HepG2 (cell line): ENCODE measurements around the gene CLEC18A. TPM values are rescaled to one million over a fixed set of nuclear protein-coding genes. Genes with fewer than 3 reads are reported as not detected.

Experiments used
- ATAC-seq: fragments of 200-7000 bp; cut with Tn5 transposase; 3 replicates; pipeline ENCODE4 v1.9.1; 2020; ENCODE audit warnings: mild to moderate bottlenecking, moderate library complexity
- BruUV-seq: library from RNA; stranded (reverse); fragments of 400-500 nt; replicated peaks from 2 replicates; lab custom pipeline; 2021; lab: Mats Ljungman, UMichigan
- CTCF ChIA-PET: fragments of 300-600 bp; formaldehyde crosslinking; extraction: SDS; loops from one replicate; lab custom pipeline; 2021; ENCODE audit warnings: low total read pairs, inconsistent platforms, low intra/inter-chr PET ratio; lab: Yijun Ruan, JAX
- POLR2A ChIA-PET: fragments of 350-600 bp; sonication (Branson Sonifier 250); formaldehyde crosslinking; loops from one replicate; lab custom pipeline; 2020; ENCODE audit warnings: antibody characterized with exemption, inconsistent platforms; lab: Yijun Ruan, JAX
- DNase-seq: peaks from one replicate; pipeline ENCODE4 v3.0.0-alpha.2; 2015; ENCODE audit warnings: low spot score
- FAIRE-seq: peaks from 3 replicates; lab custom pipeline; 2011; peaks lifted over from hg19 to GRCh38; lab: Jason Lieb, UNC
- H2AFZ ChIP-seq: one replicate; pipeline ENCODE4 v1.6.1; 2011; ENCODE audit warnings: low read length, inconsistent platforms
- H3K27ac ChIP-seq: fragments of 300-600 bp; 3 replicates; pipeline ENCODE4 v1.8.0; 2011; ENCODE audit warnings: mixed run types, mild to moderate bottlenecking, mixed read lengths, low read length, inconsistent platforms; ENCODE audit not compliant: insufficient read depth; ENCODE audit errors: extremely low read length
- H3K27me3 ChIP-seq, 2 experiments: fragments of 200-600 bp in 1 of 2; 2 replicates in 1 of 2; 3 replicates in 1 of 2; pipeline versions ENCODE4 v1.6.0 to v1.8.0; 2011; ENCODE audit warnings: low read length in 2 of 2, mild to moderate bottlenecking in 2 of 2, moderate library complexity in 2 of 2, inconsistent platforms in 1 of 2; ENCODE audit not compliant: insufficient read depth in 2 of 2, control insufficient read depth in 1 of 2
- H3K36me3 ChIP-seq, 2 experiments: fragments of 200-600 bp in 1 of 2; replicated peaks in 1 of 2; 2 replicates in 1 of 2; 3 replicates in 1 of 2; pipeline versions ENCODE4 v1.5.1 to v1.8.0; 2011; ENCODE audit warnings: low read length in 2 of 2, inconsistent platforms in 1 of 2; ENCODE audit not compliant: insufficient read depth in 2 of 2, control insufficient read depth in 1 of 2
- H3K4me1 ChIP-seq: 2 replicates; pipeline ENCODE4 v1.5.1; 2012; ENCODE audit warnings: low read length, inconsistent platforms; ENCODE audit not compliant: insufficient read depth
- H3K4me2 ChIP-seq: 2 replicates; pipeline ENCODE4 v1.6.0; 2011; ENCODE audit warnings: low read depth, low read length, inconsistent platforms
- H3K4me3 ChIP-seq, 3 experiments: fragments of 200-600 bp in 1 of 3; sonication (generic), shearing (Covaris generic) in 1 of 3; replicated peaks in 1 of 3; 2 replicates each; pipeline ENCODE4 v1.5.1; 2011 to 2016; ENCODE audit warnings: low read length in 3 of 3, inconsistent platforms in 2 of 3, low read depth in 2 of 3, mild to moderate bottlenecking in 2 of 3, control low read depth in 1 of 3, mixed read lengths in 1 of 3; ENCODE audit not compliant: insufficient read depth in 1 of 3
- H3K79me2 ChIP-seq: one replicate; pipeline ENCODE4 v1.6.1; 2011; ENCODE audit warnings: low read length, inconsistent platforms; ENCODE audit not compliant: insufficient read depth
- H3K9ac ChIP-seq: 2 replicates; pipeline ENCODE4 v1.6.0; 2011; ENCODE audit warnings: mild to moderate bottlenecking, low read depth, low read length, inconsistent platforms; ENCODE audit not compliant: insufficient read depth
- H3K9me3 ChIP-seq: 2 replicates; pipeline ENCODE4 v1.5.1; 2012; ENCODE audit warnings: mild to moderate bottlenecking, low read length
- H4K20me1 ChIP-seq: 2 replicates; pipeline ENCODE4 v1.6.0; 2011; ENCODE audit warnings: inconsistent platforms, mild to moderate bottlenecking, low read length, moderate library complexity; ENCODE audit not compliant: insufficient read depth
- ELF3 ChIP-seq: IDR thresholded peaks from 2 replicates; pipeline ENCODE4 v1.6.1; 2016; ENCODE audit warnings: missing genetic modification reagents, missing compliant biosample characterization
- HOXA5 ChIP-seq: sonication (generic); formaldehyde crosslinking; IDR thresholded peaks from 2 replicates; pipeline ENCODE4 v1.4.0; 2020; ENCODE audit warnings: missing genetic modification reagents
- NFE2 ChIP-seq: sonication (generic); formaldehyde crosslinking; IDR thresholded peaks from 2 replicates; pipeline ENCODE4 v1.4.0; 2020; ENCODE audit warnings: missing genetic modification reagents
- PITX1 ChIP-seq: sonication (generic); formaldehyde crosslinking; IDR thresholded peaks from 2 replicates; pipeline ENCODE4 v1.5.1; 2020; ENCODE audit warnings: mild to moderate bottlenecking, missing genetic modification reagents
- RARA ChIP-seq: IDR thresholded peaks from 2 replicates; pipeline ENCODE4 v1.6.1; 2016; ENCODE audit warnings: missing genetic modification reagents, missing compliant biosample characterization
- RXRB ChIP-seq: IDR thresholded peaks from 2 replicates; pipeline ENCODE4 v1.6.1; 2016; ENCODE audit warnings: borderline replicate concordance, missing genetic modification reagents, missing compliant biosample characterization
- SETDB1 ChIP-seq: sonication (generic); formaldehyde crosslinking; IDR thresholded peaks from 2 replicates; pipeline ENCODE4 v1.5.1; 2020; ENCODE audit warnings: missing genetic modification reagents, mild to moderate bottlenecking, borderline replicate concordance
- SMC3 ChIP-seq: IDR thresholded peaks from 2 replicates; pipeline ENCODE4 v1.6.1; 2011; ENCODE audit warnings: low read length, improper control_type of control experiment
- THAP11 ChIP-seq: IDR thresholded peaks from 2 replicates; pipeline ENCODE4 v1.6.1; 2016; ENCODE audit warnings: missing biosample characterization, missing genetic modification reagents
- ZNF337 ChIP-seq: sonication (generic); formaldehyde crosslinking; IDR thresholded peaks from 2 replicates; pipeline ENCODE4 v1.5.1; 2020; ENCODE audit warnings: missing genetic modification reagents, low read depth, mild to moderate bottlenecking, borderline replicate concordance
- ZSCAN25 ChIP-seq: sonication (generic); formaldehyde crosslinking; IDR thresholded peaks from 2 replicates; pipeline ENCODE4 v1.8.0; 2022; ENCODE audit warnings: mild to moderate bottlenecking, missing genetic modification reagents
- WGBS: methylation state at CpG from one replicate; pipeline ENCODE4 v1.1.6; 2017; ENCODE audit warnings: low lambda C conversion rate; 5-methylcytosine and 5-hydroxymethylcytosine counted together
- in situ Hi-C: cut with HindIII; loops from 2 replicates; pipeline ENCODE4 v1.10.0; 2017; ENCODE audit warnings: low pct_unique_long_range_greater_than_20kb; ENCODE audit not compliant: extremely low pct_ligation_motif_present
- intact Hi-C: fragments of 100-400 bp; cut with micrococcal nuclease; formaldehyde crosslinking; loops from one replicate; pipeline ENCODE4 v1.10.0; 2022; ENCODE audit not compliant: unreplicated experiment
- polyA plus RNA-seq, 8 experiments: library from polyadenylated mRNA; depleted of rRNA in 3 of 8; stranded (reverse) in 7 of 8; unstranded in 1 of 8; fragments of >200 nt; fragmentation: Illumina TruSeq in 4 of 8; extraction: Trizol in 4 of 8; gene quantifications; 2 replicates each; pipeline versions ENCODE4 v1.2.1 to v1.2.3, GENCODE V29; 2011 to 2016; ENCODE audit warnings: low read depth in 4 of 8, missing spikeins in 1 of 8, mixed read lengths in 1 of 8; ENCODE audit not compliant: insufficient read depth in 1 of 8
- total RNA-seq, 5 experiments: library from RNA; depleted of rRNA; stranded (reverse); fragments of >200 nt; fragmentation: Illumina TruSeq; extraction: Trizol; gene quantifications; 2 replicates each; pipeline ENCODE4 v1.2.3, GENCODE V29; 2016; ENCODE audit warnings: low read depth in 1 of 5
- TF ChIP-seq, protein P1 (sequence below): sonication (generic); formaldehyde crosslinking; IDR thresholded peaks from 2 replicates; pipeline ENCODE4 v1.4.0; 2020; ENCODE audit warnings: missing genetic modification reagents
- TF ChIP-seq, protein P2 (sequence below): sonication (generic); formaldehyde crosslinking; IDR thresholded peaks from 2 replicates; pipeline ENCODE4 v1.5.1; 2020; ENCODE audit warnings: mild to moderate bottlenecking, moderate library complexity, missing genetic modification reagents
- TF ChIP-seq, protein P3 (sequence below): sonication (generic); formaldehyde crosslinking; IDR thresholded peaks from 2 replicates; pipeline ENCODE4 v1.4.0; 2020; ENCODE audit warnings: missing genetic modification reagents, borderline replicate concordance
- TF ChIP-seq, protein P4 (sequence below): sonication (generic); formaldehyde crosslinking; IDR thresholded peaks from 2 replicates; pipeline ENCODE4 v1.5.0; 2020; ENCODE audit warnings: missing genetic modification reagents

Gene CLEC18A
- total and polyA plus RNA-seq, 2 of the 13 experiments (the other 11 are each of a cell fraction or from before 2014, with no cell fraction given) = 0.22 to 0.42 TPM

DNA sequence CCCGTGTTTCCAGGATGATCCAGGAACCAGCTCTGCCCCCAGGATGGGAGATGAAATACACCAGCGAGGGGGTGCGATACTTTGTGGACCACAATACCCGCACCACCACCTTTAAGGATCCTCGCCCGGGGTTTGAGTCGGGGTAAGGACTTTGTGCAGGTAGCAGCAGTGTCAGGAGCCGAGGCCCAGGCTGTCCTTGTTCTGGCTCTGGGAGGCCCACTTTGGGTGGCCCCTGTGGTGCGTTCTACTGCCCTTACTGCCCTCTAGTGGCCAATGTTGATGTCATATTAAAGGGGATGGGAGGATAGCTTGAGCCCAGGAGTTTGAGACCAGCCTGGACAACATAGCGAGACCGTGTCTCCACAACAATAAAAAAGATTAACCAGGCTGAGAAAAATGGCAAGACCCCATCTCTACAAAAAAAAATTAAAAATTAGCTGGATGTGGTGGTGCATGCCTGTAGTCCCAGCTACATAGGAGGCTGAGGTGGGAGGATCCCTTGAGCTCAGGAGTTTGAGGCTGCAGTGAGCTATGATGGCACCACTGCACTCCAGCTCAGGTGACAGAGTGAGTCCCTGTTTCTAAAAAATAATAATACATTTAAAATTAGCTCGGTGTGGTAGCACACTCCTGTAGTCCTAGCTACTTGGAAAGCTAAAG lies 20.9 kb upstream of the CLEC18A start:
- peaks cover 35 to 49% of the 10 kb centered on the region in 2 experiments for H3K36me3 ChIP-seq
- no peaks in the 10 kb centered on the region for H3K79me2 ChIP-seq
- BruUV-seq = no TSS peak
- peak; percentile 76 for DNase-seq
- intact Hi-C loops = loop anchor here (1.0 to 5.0 kb wide), 2 partner anchors 68 to 134 kb away; no protein-coding TSS in a partner anchor
- no peaks in the 10 kb centered on the region for H4K20me1 ChIP-seq
- H3K9me3 ChIP-seq = no peaks in the 10 kb centered on the region
- ChIA-PET CTCF (interaction anchor here (1.8 to 4.5 kb wide), 2 partner anchors 133 to 175 kb away, joined by 4 to 64 read pairs; partner anchors contain the start of gene NOB1), POLR2A (interaction anchor here (0.8 to 0.9 kb wide), 2 partner anchors 176 to 206 kb away, joined by 4 read pairs; partner anchors contain the start of gene NOB1)
- ATAC-seq = peak; percentile 92
- no peak overlapping the region for H3K9ac ChIP-seq
- no peak overlapping the region for H3K4me3 ChIP-seq
- H3K27me3 ChIP-seq = no peaks in the 10 kb centered on the region
- H3K27ac ChIP-seq = no peak overlapping the region
- H3K4me2 ChIP-seq = no peak overlapping the region
- in situ Hi-C loops = no loop called here
- WGBS = 69% methylated on average over 12 of the region's 12 CpGs
- FAIRE-seq = peak; percentile 82
- peaks cover 30% of the 10 kb centered on the region for H3K4me1 ChIP-seq
- no peak overlapping the region for H2AFZ ChIP-seq
- TF ChIP-seq THAP11 (CRISPR knock-in tag) (no peak), SETDB1 (CRISPR knock-in tag) (no peak), ELF3 (no peak), RXRB (CRISPR knock-in tag) (no peak), ZNF337 (no peak), SMC3 (peak; percentile 81), ZSCAN25 (0 out of 2 replicates have a peak, but pooled peaks have one; percentile 45), PITX1 (CRISPR knock-in tag) (0 out of 2 replicates have a peak, but pooled peaks have one; percentile 23), NFE2 (CRISPR knock-in tag) (no peak), HOXA5 (CRISPR knock-in tag) (peak; percentile 58; the same call in 1 of the 2 replicates), RARA (CRISPR knock-in tag) (no peak)
- TF ChIP-seq, protein P1, sequence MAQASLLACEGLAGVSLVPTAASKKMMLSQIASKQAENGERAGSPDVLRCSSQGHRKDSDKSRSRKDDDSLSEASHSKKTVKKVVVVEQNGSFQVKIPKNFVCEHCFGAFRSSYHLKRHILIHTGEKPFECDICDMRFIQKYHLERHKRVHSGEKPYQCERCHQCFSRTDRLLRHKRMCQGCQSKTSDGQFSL (CRISPR knock-in tag) = 0 out of 2 replicates have a peak, but pooled peaks have one; percentile 34
- TF ChIP-seq, protein P2, sequence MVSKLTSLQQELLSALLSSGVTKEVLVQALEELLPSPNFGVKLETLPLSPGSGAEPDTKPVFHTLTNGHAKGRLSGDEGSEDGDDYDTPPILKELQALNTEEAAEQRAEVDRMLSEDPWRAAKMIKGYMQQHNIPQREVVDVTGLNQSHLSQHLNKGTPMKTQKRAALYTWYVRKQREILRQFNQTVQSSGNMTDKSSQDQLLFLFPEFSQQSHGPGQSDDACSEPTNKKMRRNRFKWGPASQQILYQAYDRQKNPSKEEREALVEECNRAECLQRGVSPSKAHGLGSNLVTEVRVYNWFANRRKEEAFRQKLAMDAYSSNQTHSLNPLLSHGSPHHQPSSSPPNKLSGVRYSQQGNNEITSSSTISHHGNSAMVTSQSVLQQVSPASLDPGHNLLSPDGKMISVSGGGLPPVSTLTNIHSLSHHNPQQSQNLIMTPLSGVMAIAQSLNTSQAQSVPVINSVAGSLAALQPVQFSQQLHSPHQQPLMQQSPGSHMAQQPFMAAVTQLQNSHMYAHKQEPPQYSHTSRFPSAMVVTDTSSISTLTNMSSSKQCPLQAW (CRISPR knock-in tag) = peak; percentile 70; the same call in 1 of the 2 replicates
- TF ChIP-seq, protein P3, sequence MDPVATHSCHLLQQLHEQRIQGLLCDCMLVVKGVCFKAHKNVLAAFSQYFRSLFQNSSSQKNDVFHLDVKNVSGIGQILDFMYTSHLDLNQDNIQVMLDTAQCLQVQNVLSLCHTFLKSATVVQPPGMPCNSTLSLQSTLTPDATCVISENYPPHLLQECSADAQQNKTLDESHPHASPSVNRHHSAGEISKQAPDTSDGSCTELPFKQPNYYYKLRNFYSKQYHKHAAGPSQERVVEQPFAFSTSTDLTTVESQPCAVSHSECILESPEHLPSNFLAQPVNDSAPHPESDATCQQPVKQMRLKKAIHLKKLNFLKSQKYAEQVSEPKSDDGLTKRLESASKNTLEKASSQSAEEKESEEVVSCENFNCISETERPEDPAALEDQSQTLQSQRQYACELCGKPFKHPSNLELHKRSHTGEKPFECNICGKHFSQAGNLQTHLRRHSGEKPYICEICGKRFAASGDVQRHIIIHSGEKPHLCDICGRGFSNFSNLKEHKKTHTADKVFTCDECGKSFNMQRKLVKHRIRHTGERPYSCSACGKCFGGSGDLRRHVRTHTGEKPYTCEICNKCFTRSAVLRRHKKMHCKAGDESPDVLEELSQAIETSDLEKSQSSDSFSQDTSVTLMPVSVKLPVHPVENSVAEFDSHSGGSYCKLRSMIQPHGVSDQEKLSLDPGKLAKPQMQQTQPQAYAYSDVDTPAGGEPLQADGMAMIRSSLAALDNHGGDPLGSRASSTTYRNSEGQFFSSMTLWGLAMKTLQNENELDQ (CRISPR knock-in tag) = no peak
- TF ChIP-seq, protein P4, sequence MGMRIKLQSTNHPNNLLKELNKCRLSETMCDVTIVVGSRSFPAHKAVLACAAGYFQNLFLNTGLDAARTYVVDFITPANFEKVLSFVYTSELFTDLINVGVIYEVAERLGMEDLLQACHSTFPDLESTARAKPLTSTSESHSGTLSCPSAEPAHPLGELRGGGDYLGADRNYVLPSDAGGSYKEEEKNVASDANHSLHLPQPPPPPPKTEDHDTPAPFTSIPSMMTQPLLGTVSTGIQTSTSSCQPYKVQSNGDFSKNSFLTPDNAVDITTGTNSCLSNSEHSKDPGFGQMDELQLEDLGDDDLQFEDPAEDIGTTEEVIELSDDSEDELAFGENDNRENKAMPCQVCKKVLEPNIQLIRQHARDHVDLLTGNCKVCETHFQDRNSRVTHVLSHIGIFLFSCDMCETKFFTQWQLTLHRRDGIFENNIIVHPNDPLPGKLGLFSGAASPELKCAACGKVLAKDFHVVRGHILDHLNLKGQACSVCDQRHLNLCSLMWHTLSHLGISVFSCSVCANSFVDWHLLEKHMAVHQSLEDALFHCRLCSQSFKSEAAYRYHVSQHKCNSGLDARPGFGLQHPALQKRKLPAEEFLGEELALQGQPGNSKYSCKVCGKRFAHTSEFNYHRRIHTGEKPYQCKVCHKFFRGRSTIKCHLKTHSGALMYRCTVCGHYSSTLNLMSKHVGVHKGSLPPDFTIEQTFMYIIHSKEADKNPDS (CRISPR knock-in tag) = no peak
